Activated naive CD4-positive, alpha-beta T cell treated with anti-CD3 and anti-CD28 coated beads for 36 hours (primary cell): ENCODE results near the gene PSMA6. TPM values are rescaled to one million over a fixed set of nuclear protein-coding genes. Genes with fewer than 3 reads are reported as not detected.
A peak's percentile ranks its signal among the peaks of the same experiment; 100 is the strongest.
"Not testable (repeated sequence)": the region's sequence is repeated elsewhere in the genome, so short reads cannot be mapped to it uniquely, and the experiment has no call there.

Experiments used
- CTCF ChIA-PET: fragments of 350-600 bp; sonication (Branson Sonifier 250); formaldehyde crosslinking; loops from one replicate; lab custom pipeline; 2021; ENCODE audit warnings: antibody characterized with exemption; lab: Charles Lee
- DNase-seq: peaks from one replicate; pipeline ENCODE4 v3.0.0-alpha.2; 2020
- H3K27ac Mint-ChIP-seq: one replicate; pipeline ENCODE4 v1.8.0; 2021; ENCODE audit warnings: mild to moderate bottlenecking, mixed read lengths
- H3K27me3 Mint-ChIP-seq: one replicate; pipeline ENCODE4 v1.8.0; 2021; ENCODE audit warnings: low read depth, mixed read lengths
- H3K36me3 Mint-ChIP-seq: one replicate; pipeline ENCODE4 v1.8.0; 2021; ENCODE audit warnings: low read depth, mixed read lengths
- H3K4me1 Mint-ChIP-seq: one replicate; pipeline ENCODE4 v1.8.0; 2021; ENCODE audit warnings: low read depth, mixed read lengths
- H3K4me3 Mint-ChIP-seq: one replicate; pipeline ENCODE4 v1.8.0; 2021; ENCODE audit warnings: mild to moderate bottlenecking, moderate library complexity, mixed read lengths
- H3K9me3 Mint-ChIP-seq: one replicate; pipeline ENCODE4 v1.8.0; 2021; ENCODE audit warnings: mixed read lengths
- intact Hi-C: fragments of 100-400 bp; cut with micrococcal nuclease; formaldehyde crosslinking; loops from one replicate; pipeline ENCODE4 v1.15.1; 2023
- total RNA-seq, 2 experiments: library from RNA; stranded (reverse); gene quantifications; one replicate each; pipeline ENCODE4 v1.2.3, GENCODE V29; 2021

Gene PSMA6
- total RNA-seq, 2 experiments from 2014 or later = 433 to 437 TPM

- intact Hi-C loops, DNase-seq, H3K4me3 Mint-ChIP-seq, H3K27me3 Mint-ChIP-seq, H3K9me3 Mint-ChIP-seq, CTCF ChIA-PET, H3K36me3 Mint-ChIP-seq, H3K27ac Mint-ChIP-seq: not testable (repeated sequence)
- H3K4me1 Mint-ChIP-seq = peaks cover 12% of the 10 kb centered on the region
These were observed 55.8 kb downstream of the PSMA6 start for GRCh38 chr14:35348044-35348380.

- no peaks in the 10 kb centered on the region for H3K27me3 Mint-ChIP-seq
- CTCF ChIA-PET = no interaction called here
- H3K27ac Mint-ChIP-seq = no peak overlapping the region
- peaks cover 12% of the 10 kb centered on the region for H3K4me1 Mint-ChIP-seq
- intact Hi-C loops = no loop called here
- H3K4me3 Mint-ChIP-seq = no peak overlapping the region
- DNase-seq = no peak
- no peaks in the 10 kb centered on the region for H3K36me3 Mint-ChIP-seq
- no peaks in the 10 kb centered on the region for H3K9me3 Mint-ChIP-seq
These were observed 57.5 kb downstream of the PSMA6 start for GRCh38 chr14:35349496-35350365.

GRCh38 chr14:35351497-35351896, 59.3 kb downstream of the PSMA6 start:
- DNase-seq = no peak
- no peaks in the 10 kb centered on the region for H3K9me3 Mint-ChIP-seq
- CTCF ChIA-PET = interaction anchor here (0.6 kb wide), 2 partner anchors 19 to 916 kb away, joined by 3 read pairs; no protein-coding TSS in a partner anchor
- no peak overlapping the region for H3K4me3 Mint-ChIP-seq
- H3K27ac Mint-ChIP-seq = no peak overlapping the region
- H3K27me3 Mint-ChIP-seq = no peaks in the 10 kb centered on the region
- no peaks in the 10 kb centered on the region for H3K36me3 Mint-ChIP-seq
- intact Hi-C loops = no loop called here
- peaks cover 24% of the 10 kb centered on the region for H3K4me1 Mint-ChIP-seq

- Mint-ChIP-seq H3K4me3 (no peak overlapping the region), H3K4me1 (peaks cover 27% of the 10 kb centered on the region), H3K9me3 (no peaks in the 10 kb centered on the region), H3K27ac (no peak overlapping the region), H3K36me3 (no peaks in the 10 kb centered on the region), H3K27me3 (no peaks in the 10 kb centered on the region)
- CTCF ChIA-PET = interaction anchor here (0.6 kb wide), 2 partner anchors 16 to 19 kb away, joined by 3 read pairs; no protein-coding TSS in a partner anchor
- no peak for DNase-seq
- intact Hi-C loops = no loop called here
These were observed 59.7 kb downstream of the PSMA6 start for GRCh38 chr14:35351897-35352273.

GRCh38 chr14:35352274-35353233, 60.4 kb downstream of the PSMA6 start:
- no peak for DNase-seq
- Mint-ChIP-seq H3K4me1 (peaks cover 30% of the 10 kb centered on the region), H3K4me3 (no peak overlapping the region), H3K27me3 (no peaks in the 10 kb centered on the region), H3K9me3 (no peaks in the 10 kb centered on the region), H3K27ac (no peak overlapping the region), H3K36me3 (no peaks in the 10 kb centered on the region)
- CTCF ChIA-PET = interaction anchor here (0.6 kb wide), 1 partner anchor 15 kb away, joined by 3 read pairs; no protein-coding TSS in a partner anchor
- intact Hi-C loops = no loop called here

GRCh38 chr14:35353409-35354172, 61.4 kb downstream of the PSMA6 start:
- Mint-ChIP-seq H3K27me3 (no peaks in the 10 kb centered on the region), H3K9me3 (no peaks in the 10 kb centered on the region), H3K4me1 (peaks cover 30% of the 10 kb centered on the region), H3K4me3 (no peak overlapping the region), H3K27ac (no peak overlapping the region), H3K36me3 (no peaks in the 10 kb centered on the region)
- no peak for DNase-seq
- CTCF ChIA-PET = interaction anchor here (0.6 to 0.7 kb wide), 2 partner anchors 20 to 43 kb away, joined by 3 to 6 read pairs; no protein-coding TSS in a partner anchor
- intact Hi-C loops = no loop called here

- CTCF ChIA-PET, DNase-seq, H3K9me3 Mint-ChIP-seq, H3K36me3 Mint-ChIP-seq, H3K27ac Mint-ChIP-seq, intact Hi-C loops, H3K4me3 Mint-ChIP-seq, H3K27me3 Mint-ChIP-seq: not testable (repeated sequence)
- peaks cover 37% of the 10 kb centered on the region for H3K4me1 Mint-ChIP-seq
These were observed 63.1 kb downstream of the PSMA6 start for GRCh38 chr14:35355235-35355634.

- DNase-seq = peak; percentile 86
- Mint-ChIP-seq H3K27ac (peak overlapping the region; percentile 91), H3K36me3 (no peaks in the 10 kb centered on the region), H3K4me1 (peaks cover 46% of the 10 kb centered on the region), H3K4me3 (peak overlapping the region; percentile 12), H3K27me3 (no peaks in the 10 kb centered on the region), H3K9me3 (no peaks in the 10 kb centered on the region)
- intact Hi-C loops = loop anchor here (1.0 kb wide), 8 partner anchors 9 to 69 kb away; partner anchors contain the start of genes NFKBIA and PSMA6
- CTCF ChIA-PET = interaction anchor here (0.5 to 1.5 kb wide), 3 partner anchors 12 to 146 kb away, joined by 3 to 7 read pairs (median 4); partner anchors contain the start of gene PSMA6
These were observed 64.0 kb downstream of the PSMA6 start for GRCh38 chr14:35355981-35356841.

- not testable (repeated sequence) for H3K4me3 Mint-ChIP-seq, H3K9me3 Mint-ChIP-seq, H3K36me3 Mint-ChIP-seq, DNase-seq, H3K27ac Mint-ChIP-seq, H3K27me3 Mint-ChIP-seq
- peaks cover 39% of the 10 kb centered on the region for H3K4me1 Mint-ChIP-seq
- CTCF ChIA-PET = interaction anchor here (0.6 kb wide), 1 partner anchor 79 kb away, joined by 3 read pairs; no protein-coding TSS in a partner anchor
- intact Hi-C loops = loop anchor here (1.0 kb wide), 2 partner anchors 26 to 74 kb away; no protein-coding TSS in a partner anchor
These were observed 67.5 kb downstream of the PSMA6 start for GRCh38 chr14:35359655-35360054.

GRCh38 chr14:35361141-35361480, 68.9 kb downstream of the PSMA6 start:
- Mint-ChIP-seq H3K36me3 (no peaks in the 10 kb centered on the region), H3K4me3 (no peak overlapping the region), H3K4me1 (peaks cover 42% of the 10 kb centered on the region), H3K9me3 (no peaks in the 10 kb centered on the region), H3K27ac (peak overlapping the region; percentile 72), H3K27me3 (no peaks in the 10 kb centered on the region)
- intact Hi-C loops = no loop called here
- CTCF ChIA-PET = interaction anchor here (1.2 kb wide), 1 partner anchor 131 kb away, joined by 3 read pairs; no protein-coding TSS in a partner anchor
- no peak for DNase-seq

- H3K9me3 Mint-ChIP-seq = no peaks in the 10 kb centered on the region
- intact Hi-C loops = no loop called here
- no peak overlapping the region for H3K27ac Mint-ChIP-seq
These were observed 70.3 kb downstream of the PSMA6 start for GRCh38 chr14:35362450-35362849.

More at GRCh38 chr14:35362450-35362849, 70.3 kb downstream of the PSMA6 start:
- peaks cover 46% of the 10 kb centered on the region for H3K4me1 Mint-ChIP-seq
- DNase-seq = no peak
- H3K4me3 Mint-ChIP-seq = no peak overlapping the region
- no peaks in the 10 kb centered on the region for H3K27me3 Mint-ChIP-seq
- CTCF ChIA-PET = no interaction called here
- H3K36me3 Mint-ChIP-seq = no peaks in the 10 kb centered on the region
